Activated CD8-positive, alpha-beta T cell treated with anti-CD3 and anti-CD28 coated beads for 36 hours (primary cell): ENCODE data around the gene PPM1L. TPM values are rescaled to one million over a fixed set of nuclear protein-coding genes. Genes with fewer than 3 reads are reported as not detected.

Source experiments
- ATAC-seq: fragments of 200-7000 bp; cut with Tn5 transposase; one replicate; pipeline ENCODE4 v1.10.0; 2021; ENCODE audit warnings: mild to moderate bottlenecking, moderate library complexity
- CTCF ChIA-PET: fragments of 350-600 bp; sonication (Branson Sonifier 250); formaldehyde crosslinking; loops from one replicate; lab custom pipeline; 2021; ENCODE audit warnings: antibody characterized with exemption; lab: Charles Lee
- POLR2A ChIA-PET: fragments of 350-600 bp; sonication (Branson Sonifier 250); formaldehyde crosslinking; loops from one replicate; lab custom pipeline; 2021; ENCODE audit warnings: antibody characterized with exemption; lab: Charles Lee
- DNase-seq: peaks from one replicate; pipeline ENCODE4 v3.0.0-alpha.2; 2020
- H3K27ac Mint-ChIP-seq: one replicate; pipeline ENCODE4 v1.8.0; 2021; ENCODE audit warnings: mild to moderate bottlenecking, mixed read lengths
- H3K27me3 Mint-ChIP-seq: one replicate; pipeline ENCODE4 v1.8.0; 2021; ENCODE audit warnings: mixed read lengths
- H3K36me3 Mint-ChIP-seq: one replicate; pipeline ENCODE4 v1.8.0; 2021; ENCODE audit warnings: low read depth, mixed read lengths
- H3K4me1 Mint-ChIP-seq: one replicate; pipeline ENCODE4 v1.8.0; 2021; ENCODE audit warnings: low read depth, mixed read lengths
- H3K4me3 Mint-ChIP-seq: one replicate; pipeline ENCODE4 v1.8.0; 2021; ENCODE audit warnings: mild to moderate bottlenecking, moderate library complexity, mixed read lengths
- H3K9me3 Mint-ChIP-seq: one replicate; pipeline ENCODE4 v1.8.0; 2021; ENCODE audit warnings: mixed read lengths
- intact Hi-C: fragments of 100-400 bp; cut with micrococcal nuclease; formaldehyde crosslinking; loops from one replicate; pipeline ENCODE4 v1.10.0; 2022
- total RNA-seq, 2 experiments: library from RNA; stranded (reverse); gene quantifications; one replicate each; pipeline ENCODE4 v1.2.3, GENCODE V29; 2021
- TF ChIP-seq, protein P1 (sequence below): fragments of 200-600 bp; IDR thresholded peaks from one replicate; pipeline ENCODE4 v1.8.0; 2022; ENCODE audit warnings: antibody characterized with exemption, mild to moderate bottlenecking

The PPM1L gene
- total RNA-seq, 2 experiments from 2014 or later = 2.6 to 2.7 TPM

DNA sequence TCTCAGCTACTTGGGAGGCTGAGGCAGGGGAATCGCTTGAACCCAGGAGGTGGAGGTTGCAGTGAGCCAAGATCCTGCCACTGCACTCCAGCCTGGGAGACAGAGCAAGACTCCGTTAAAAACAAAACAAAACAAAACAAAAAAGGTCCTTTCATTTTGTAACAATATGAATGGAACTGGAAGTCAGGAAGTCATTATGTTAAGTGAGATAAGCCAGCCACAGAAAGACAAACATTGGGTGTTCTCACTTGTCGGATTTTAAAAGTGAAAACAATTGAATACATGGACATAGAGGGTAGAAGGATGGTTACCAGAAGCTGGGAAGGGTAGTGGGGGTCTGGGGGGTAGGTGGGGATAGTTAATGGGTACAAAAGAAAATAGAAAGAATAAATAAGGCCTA is 361.6 kb downstream of the PPM1L start:
- ChIA-PET CTCF (no interaction called here), POLR2A (no interaction called here)
- Mint-ChIP-seq H3K4me3 (no peak overlapping the region), H3K27ac (no peak overlapping the region), H3K27me3 (peaks cover 3% of the 10 kb centered on the region), H3K4me1 (no peaks in the 10 kb centered on the region), H3K36me3 (no peaks in the 10 kb centered on the region), H3K9me3 (peaks cover 22% of the 10 kb centered on the region)
- intact Hi-C loops = no loop called here
- DNase-seq (no peak), ATAC-seq (no peak)
- TF ChIP-seq, protein P1, sequence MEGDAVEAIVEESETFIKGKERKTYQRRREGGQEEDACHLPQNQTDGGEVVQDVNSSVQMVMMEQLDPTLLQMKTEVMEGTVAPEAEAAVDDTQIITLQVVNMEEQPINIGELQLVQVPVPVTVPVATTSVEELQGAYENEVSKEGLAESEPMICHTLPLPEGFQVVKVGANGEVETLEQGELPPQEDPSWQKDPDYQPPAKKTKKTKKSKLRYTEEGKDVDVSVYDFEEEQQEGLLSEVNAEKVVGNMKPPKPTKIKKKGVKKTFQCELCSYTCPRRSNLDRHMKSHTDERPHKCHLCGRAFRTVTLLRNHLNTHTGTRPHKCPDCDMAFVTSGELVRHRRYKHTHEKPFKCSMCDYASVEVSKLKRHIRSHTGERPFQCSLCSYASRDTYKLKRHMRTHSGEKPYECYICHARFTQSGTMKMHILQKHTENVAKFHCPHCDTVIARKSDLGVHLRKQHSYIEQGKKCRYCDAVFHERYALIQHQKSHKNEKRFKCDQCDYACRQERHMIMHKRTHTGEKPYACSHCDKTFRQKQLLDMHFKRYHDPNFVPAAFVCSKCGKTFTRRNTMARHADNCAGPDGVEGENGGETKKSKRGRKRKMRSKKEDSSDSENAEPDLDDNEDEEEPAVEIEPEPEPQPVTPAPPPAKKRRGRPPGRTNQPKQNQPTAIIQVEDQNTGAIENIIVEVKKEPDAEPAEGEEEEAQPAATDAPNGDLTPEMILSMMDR = no peak

DNA sequence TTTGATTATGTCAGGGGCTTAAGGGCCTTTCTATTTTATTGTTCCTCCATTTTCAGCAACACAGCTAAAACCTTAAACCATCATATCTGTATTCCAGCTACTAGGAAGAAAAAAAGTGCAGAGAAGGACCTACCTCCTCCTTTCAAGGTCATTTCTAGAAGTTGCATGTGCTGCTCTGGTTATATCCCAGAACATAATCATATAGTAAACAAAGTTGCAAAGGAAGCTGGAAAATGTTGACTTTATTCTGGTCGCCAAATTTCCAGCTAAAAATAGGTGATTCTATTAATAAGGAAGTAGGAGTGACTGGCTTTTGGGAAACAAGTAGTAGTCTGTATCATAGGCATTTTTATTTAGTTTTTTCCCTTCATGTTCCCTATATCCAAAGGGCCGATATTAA is 370.5 kb downstream of the PPM1L start:
- Mint-ChIP-seq H3K4me3 (no peak overlapping the region), H3K27ac (no peak overlapping the region), H3K4me1 (no peaks in the 10 kb centered on the region), H3K36me3 (no peaks in the 10 kb centered on the region), H3K9me3 (peaks cover 9% of the 10 kb centered on the region), H3K27me3 (peaks cover 3% of the 10 kb centered on the region)
- TF ChIP-seq, protein P1 = no peak
- ChIA-PET POLR2A (interaction anchor here (0.6 kb wide), 1 partner anchor 217 kb away, joined by 3 read pairs; no protein-coding TSS in a partner anchor), CTCF (no interaction called here)
- intact Hi-C loops = no loop called here
- ATAC-seq (no peak), DNase-seq (no peak)

Other genes starting within 250 kb of the PPM1L start
- 10 to 100 TPM; 50.6 to 51.0 TPM for gene KPNA4, start 190.7 kb upstream of the PPM1L start, total RNA-seq
- gene ARL14, start 79.1 kb upstream of the PPM1L start, total RNA-seq = not detected